COLO668 (cell line): Measurements from ENCODE around the gene CNTNAP5.

Source experiments
- DNase-seq: peaks from one replicate; lab custom pipeline; 2025; ENCODE audit not compliant: unreplicated experiment; lab: John Stamatoyannopoulos, UW

The CNTNAP5 gene

DNA sequence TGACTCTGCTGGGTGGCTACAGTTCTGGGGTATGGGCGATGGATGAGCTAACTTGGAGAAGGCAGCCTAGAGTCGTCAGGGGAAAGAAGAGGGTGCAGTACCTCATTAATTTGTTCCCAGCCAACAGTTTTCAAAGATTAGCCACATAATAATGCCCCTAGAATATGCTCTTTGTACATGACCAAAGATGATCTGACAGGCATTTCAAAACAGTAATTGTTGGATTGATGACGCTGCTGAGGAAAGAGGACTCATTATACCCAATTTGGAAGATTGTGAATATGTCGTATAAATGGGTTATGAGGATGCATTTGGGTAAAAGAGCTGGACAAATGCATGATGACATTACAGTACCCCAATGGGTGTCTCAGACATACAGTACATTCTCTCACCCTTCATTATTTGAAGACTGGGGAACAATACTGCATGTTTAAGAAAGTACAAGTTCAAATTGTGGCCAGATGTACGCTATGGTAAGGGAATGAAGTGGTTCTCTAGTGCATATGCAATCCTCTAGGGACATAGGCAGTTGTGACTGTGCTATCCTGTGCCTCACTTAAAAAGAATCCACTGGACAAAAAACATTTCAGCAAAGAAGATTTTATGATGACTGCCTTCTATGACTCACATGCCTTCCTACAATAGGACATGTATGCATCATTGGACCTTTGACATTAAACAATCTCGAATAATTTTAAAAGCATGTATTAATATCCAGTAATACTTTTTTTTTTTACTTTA is 233.2 kb downstream of the CNTNAP5 start:
- DNase-seq = no peak

DNA sequence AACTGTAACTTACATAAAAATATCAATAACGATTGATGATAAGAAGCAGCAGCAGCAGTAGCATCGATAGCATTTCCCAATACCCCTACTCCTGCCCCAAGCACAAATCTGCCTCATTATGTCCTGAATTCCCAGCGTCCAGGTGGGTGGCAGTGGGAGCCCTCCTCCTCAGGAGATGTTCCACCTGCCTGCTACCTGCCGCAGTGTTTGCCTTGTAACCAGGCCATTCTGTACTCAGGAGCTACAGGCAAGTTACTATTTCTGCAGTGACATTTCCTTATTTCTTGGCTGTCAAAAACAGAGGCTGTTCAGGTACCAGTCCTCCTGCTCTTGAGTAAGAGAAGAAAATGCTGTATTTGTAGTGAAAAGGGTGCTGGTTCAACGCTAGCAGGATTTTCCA is 236.4 kb downstream of the CNTNAP5 start:
- DNase-seq = no peak

DNA sequence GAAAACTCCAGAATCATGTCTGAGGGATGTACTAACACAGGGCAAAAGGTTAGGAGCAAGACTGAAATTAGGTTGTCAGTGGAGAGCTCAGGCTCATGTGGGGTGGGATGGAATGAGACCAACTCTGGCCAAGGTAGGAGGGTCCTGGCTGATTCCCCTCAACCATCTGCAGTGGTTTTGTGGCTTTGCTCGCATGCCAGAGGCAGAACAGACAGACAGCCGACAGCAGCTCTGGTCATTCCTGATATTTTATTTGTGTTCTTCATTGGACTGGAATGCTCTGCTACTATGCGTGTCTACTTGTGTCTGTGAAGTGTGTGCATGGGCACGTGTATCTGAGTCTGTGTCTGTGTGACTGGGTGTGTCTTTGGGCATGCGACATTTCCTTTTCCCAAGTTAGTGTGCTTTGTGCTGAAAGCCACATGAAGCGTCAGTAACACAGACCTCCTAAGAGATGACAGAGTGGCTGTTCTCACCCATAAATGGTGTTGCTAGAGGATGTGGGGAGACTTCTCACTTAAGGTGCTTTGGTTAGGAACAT is 239.5 kb downstream of the CNTNAP5 start:
- no peak for DNase-seq

DNA sequence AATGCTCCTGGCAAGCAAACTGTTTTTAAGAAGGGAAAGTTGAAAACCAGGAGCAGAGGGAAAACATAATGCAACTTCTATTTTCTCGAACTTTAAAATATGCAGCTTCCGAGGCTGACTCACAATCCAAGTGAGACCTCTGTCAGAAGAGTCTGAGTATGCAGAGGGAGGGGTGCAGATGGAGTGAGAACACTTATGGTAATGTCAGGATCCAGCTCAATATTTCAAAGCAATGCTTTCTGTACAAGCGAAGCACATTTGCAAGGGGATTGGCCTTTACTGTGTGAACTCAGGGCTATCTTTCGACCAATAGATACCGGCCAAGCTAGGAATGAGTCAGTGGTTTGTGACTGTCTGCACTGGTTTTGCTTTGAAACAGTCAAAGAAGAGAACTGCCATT is 242.7 kb downstream of the CNTNAP5 start:
- no peak for DNase-seq

DNA sequence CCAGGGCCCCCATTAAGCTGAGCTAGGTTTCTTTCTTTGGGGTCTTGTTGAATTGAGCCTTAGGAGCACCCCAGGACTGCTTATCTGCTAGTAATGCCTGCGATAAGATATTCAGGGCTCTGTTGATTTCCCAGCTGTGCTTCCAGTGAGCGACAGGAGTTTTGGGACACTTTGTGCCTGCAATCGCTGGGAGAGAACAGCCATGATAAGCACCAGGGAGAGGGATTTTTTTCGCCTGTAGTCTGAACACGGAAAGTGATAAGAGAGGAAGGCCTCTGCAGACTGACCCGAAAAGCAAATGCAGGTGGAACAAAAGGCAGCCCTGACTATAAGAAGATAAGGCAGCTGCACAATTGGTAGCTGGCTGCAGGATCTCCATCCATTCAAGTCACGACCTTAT is 244.3 kb downstream of the CNTNAP5 start:
- DNase-seq = no peak

DNA sequence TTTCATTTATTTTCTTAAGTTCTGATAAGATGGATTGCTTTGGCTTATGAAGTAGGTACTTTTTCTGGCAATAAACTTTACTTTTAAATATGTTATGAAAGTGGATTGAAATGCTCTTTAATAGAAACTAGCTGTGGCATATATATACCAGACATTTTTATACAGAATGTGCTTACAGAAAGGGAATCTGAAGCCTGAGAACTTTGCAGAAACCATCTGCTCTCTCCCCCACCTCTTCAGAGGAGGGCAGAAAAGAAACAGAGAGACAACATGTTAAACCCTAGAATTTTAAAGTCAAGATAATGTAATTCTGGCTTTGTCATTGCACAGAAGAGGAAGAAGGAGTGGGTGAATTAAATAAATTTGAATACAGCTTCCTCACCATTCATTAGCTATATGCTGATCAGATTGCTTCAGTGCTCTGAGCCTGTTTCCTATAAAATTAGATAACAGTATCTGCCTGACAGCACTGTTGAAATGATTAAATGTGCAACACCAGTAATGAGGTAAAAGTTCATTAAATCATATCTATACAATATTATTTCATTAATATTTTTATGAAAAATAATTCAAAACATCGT is 247.3 kb downstream of the CNTNAP5 start:
- DNase-seq = no peak

DNA sequence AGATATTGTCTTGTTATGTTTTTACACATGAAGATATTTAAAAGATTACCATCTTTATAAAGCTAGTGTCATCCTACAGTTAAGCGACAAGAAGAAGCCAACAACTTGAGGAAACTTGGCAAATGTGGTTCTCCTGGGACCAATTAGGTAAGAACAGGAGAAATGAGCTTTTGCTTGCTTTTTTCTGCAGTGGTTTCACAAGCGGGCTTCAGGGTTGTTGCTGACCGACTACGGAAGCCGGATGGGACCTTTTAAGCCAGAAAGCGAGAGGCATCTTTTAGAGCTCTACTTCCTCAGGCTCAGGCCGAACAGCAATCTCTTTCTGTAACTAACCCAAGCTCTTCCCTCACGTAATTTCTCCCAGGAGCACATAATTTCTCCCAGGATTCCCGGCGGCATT is 256.5 kb downstream of the CNTNAP5 start:
- no peak for DNase-seq

DNA sequence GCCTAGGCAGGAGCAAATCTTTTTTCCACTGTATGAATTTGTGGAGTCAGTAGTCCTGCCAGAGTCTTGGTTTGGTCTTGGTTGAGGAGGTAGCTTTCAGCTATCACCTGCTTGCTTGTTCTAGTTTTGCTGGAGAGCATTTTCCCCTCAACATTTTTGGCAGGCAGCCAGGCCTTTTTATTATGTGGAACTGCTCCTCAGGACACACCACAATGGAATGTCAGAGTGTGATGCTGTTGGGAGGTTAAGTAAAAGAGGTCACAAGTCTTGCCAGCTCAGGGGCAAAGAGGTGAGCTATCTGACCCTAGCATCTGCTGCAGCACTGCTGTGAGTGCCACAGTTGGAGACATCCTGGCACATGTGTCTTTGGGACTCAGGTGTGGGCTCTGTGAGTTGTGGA is 258.0 kb downstream of the CNTNAP5 start:
- peak; percentile 77 for DNase-seq

DNA sequence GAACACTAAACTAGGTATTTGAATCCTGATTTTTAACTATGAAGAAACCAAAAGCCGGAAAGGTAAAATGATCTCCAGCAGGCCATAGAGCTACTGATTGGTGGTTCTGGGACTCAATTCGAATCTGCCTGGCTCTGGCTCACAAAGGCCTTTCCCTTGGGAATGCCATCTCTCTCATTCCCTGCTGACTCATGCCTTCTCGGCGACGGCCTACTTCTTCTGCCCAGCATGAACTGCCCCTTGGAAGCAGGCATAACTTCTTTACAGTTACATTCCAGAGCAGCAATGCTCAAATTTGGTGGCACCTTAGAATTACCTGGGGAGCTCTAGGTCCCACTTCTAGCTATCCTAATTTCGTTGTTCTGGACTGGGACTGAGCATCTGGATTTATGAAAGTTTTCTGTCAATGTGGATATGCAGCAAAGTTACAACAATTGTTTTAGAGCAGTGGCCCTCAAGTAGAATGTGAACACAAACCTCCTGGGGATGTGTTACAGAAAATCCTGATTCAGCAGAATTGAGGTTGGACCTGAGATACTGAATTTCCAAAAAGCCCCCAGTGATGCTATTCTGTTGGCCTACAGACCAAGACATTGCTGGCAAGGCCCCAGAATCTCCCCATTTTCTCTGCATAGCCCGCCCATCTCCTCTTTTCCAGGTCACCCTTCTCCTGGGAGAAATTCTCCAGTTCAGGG is 261.1 kb downstream of the CNTNAP5 start:
- DNase-seq = no peak

DNA sequence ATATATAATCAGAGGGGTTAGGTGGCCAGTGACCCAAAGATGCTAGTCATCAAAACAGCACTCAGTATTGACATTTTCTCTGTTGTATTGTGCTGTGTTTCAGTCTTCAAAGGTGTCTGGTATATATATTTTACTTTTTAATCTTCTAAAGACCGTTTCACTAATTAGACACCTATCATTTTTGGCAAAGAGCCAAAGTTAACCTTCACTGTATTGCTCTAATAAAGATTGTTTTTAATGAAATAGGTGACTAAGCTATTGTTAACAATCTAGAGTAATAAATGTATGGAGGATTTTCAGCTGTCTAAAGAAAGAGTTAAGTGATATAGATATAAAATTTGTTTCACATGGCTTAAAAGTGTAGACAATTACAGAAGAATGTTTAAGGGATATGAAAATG is 264.0 kb downstream of the CNTNAP5 start:
- no peak for DNase-seq

DNA sequence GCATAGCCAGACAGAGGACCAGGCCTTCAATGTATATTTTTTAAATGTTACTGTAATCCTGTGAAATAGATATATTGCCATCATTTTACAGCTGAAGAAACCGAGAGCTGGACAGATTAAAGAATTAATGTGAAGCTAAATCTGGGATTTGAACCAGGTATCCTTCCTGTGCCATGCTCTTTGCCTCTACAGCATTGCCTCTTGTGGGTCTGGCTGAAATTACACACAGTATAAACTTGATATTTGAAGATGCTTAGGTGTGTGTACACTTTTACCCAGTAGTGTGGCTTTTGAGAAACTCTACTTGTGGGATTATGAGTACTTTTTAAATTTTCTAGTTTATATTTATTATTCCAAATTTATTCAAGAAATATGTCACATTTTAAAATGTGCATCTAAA is 264.5 kb downstream of the CNTNAP5 start:
- no peak for DNase-seq

DNA sequence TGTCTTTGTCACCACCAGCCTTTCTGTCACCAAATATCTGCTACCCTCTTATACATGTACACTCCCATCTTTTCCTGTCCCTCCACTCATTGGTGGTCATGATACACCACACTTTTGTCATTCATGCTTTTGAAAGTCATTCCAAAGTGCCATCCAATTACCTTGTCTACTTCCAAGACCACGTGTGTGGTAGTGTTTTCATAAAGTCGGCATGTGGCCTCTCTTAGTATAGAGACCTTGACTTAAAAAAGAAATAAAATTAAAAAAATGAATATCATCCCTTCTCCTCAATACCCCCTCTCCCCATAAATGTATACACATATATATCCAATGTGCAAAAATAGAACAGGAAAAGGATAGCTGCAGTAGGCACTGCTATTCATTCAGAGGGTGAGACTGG is 271.4 kb downstream of the CNTNAP5 start:
- DNase-seq = no peak

DNA sequence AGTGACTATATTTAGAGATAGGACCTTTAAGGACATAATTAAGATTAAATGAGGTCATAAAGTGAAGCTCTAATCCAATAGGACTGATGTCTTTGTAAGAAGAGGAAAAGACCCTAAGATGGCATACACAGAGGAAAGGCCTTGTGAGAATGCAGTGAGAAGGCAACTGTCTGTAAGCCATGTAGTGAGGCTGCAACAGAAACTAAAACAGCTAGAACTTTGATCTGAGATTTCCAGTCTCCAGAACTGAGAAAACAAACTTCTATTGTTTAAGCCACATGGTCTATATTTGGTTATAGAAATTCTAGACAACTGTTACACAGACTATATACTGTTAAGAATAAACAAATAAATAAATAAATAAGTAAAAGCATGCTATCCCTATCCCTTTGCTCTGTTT is 276.8 kb downstream of the CNTNAP5 start:
- no peak for DNase-seq

DNA sequence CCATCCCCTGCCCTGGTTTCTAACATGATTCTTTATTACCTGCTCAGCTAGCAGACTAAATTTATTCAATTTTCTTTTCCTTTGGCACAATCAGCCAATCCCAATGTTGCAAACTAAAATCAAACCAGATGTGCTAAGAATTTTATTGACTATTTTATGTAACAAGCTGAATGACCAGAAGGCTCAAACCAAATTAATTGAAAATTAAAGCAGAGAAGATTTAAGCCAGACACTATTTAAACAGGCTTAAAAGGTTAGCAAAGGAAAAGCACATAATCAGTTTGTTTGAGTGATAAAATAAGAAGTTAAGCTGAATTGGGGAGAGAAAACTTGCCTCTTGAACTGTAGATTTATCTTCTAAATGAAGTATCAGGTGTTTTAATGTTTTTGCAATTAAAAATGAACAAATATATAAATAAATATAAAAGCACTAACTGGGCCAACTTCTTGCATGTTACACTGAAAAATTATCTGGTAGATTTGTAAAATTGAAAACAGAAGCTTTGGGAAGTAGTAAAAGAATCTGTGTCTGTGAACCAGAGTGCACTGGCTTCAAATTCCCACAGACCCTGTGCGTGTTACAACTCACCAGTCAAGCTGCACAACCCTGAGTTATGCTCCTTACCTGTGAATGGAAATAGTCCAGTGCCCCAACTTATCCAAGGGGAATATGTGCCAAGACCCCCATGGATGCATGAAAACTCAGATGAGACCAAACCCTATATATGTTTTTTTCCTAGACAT is 283.4 kb downstream of the CNTNAP5 start:
- no peak for DNase-seq

DNA sequence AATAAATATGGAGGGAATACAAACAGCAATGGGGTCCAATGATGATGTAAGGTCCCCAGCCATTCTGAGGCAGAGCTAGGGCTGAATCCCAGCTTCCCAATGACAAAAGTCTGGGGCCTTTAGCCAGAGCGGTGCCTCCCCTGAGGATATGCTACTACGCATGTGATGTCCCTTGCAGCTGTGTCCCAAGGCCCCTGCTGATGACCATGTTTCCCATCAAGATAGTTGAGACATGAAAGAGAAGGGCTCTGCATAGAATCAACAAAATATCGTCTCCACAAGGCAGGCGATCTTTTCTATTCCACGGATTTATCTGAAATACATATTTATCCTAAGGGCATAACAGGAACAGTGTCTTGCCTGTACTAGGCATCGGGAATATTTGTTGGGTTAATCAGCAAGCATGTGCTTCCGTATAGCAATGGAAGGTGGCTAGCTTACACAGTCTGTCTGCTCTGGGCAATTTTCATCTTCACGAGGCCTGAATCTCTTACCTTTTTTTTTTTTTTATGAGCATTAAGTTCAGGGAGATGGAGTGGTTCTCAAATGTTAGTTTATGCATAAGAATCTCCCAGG is 284.6 kb downstream of the CNTNAP5 start:
- no peak for DNase-seq

DNA sequence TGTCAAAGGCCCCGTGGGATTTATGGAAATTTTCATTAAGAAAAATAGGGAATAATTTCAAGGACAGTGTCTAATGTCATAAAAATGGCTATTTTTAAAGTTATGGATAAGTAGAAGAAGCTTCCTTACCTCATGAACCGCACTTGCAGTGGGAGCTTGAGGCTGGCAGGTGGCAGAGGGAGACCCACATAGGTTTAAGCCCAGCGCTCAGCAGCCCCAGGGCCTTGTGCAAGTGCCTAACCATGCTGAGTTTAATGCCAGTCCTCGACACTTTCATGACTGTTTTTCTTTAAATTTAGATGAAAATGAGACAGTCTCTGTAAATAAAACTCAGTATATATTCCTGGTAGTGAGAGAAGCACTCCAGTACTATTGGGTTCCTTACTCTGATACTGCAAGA is 285.6 kb downstream of the CNTNAP5 start:
- DNase-seq = no peak

DNA sequence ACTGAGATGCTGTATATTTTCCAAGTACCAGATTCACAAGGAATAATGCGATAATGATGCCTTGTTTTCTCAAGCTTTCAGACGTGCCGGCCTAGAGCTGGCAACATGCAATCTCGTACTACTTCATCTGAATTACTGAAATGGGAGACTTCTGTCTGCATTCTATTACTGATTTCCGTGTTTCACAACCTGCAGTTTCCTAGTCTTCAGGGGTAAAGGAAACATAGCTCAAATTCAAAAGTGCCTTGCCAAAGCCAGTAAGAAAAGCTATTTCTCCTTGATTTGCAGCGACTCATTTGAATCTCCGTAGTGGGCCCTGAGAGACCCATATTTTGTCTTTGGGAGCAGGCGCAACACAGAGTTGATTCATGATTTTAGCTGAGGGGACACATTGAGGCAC is 289.0 kb downstream of the CNTNAP5 start:
- no peak for DNase-seq

DNA sequence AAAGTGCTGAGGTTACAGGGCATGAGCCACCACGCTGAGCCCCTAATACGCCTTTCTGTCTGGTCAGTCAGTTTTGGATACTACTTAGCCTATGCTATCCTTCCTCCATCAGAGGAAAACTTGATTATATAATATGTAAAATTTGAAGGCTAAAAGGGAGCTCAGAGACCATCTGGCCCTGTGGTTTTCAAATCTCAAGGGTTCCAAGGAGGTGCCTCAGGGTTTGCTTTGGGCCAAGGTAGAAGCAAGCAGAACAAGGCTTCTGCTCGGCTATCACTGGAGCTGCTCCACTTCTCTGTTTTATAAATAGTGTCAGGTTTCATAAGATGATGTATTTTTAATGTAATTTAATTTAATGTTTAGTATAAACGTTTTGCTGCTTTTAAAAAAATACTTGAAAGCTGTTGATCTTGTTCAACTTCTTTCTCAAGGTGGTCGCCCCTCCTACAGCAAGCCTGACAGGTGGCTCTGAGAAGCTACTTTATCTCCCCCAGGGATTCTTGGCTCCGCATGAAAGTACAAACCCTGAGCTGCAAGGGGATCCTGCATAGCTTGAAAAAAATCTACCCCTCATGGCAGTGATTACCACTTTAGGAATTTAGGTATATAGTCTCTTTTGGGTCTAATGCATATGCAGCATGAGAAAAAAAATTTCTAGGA is 290.3 kb downstream of the CNTNAP5 start:
- no peak for DNase-seq

DNA sequence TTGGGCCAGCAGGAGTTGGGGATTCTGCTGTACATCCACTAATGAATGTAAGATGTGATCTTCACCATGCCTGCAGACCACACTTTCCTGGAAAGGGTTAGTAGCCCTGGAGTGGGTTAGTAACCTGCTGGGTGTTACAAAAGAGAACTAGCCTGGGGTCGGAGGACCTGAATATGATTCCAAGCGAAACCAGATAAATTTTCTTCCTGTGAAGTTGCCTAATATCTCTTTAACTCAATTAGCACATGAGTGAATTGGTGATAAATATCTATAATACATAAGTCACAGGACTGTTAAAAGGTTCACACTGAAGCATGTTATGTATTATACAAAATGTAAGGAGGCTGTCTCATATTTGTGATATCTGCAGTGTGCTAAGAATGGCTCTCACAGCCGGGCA is 291.0 kb downstream of the CNTNAP5 start:
- no peak for DNase-seq

DNA sequence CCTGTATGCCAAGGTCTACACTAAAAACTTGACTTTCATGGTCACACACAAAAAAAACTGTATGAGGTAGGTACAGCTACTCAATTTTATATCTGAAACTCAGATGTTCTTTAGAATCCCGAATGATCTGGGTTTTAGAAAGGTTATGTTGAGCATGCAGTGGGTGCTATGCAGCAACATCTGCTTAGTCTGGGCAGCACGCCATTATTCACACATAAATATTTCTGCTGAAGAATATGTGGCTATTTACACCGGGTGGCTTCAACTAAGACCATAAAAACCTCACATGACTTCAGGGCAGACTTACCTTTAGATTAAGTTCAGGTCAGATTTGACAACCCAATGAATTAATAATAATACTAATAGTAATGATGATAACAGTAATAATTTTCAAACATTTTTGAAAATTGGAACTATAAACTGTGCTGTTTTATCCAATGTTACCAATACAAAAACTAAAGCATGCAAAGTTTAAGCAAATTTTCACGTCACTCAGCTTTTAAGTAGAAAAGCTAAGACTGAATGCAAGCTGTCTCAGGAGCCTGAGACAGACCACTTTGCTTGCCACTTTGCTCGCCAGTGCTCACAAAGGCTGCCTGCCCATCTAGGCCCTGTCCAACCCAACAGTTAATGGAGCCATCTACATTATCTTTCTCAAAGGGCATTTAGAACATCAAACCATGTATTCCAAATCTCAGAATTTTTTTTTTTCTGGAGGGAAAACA is 292.0 kb downstream of the CNTNAP5 start:
- no peak for DNase-seq
